HFFc6 (cell line): ENCODE data around the gene ACSM6. TPM values are rescaled to one million over a fixed set of nuclear protein-coding genes. Genes with fewer than 3 reads are reported as not detected.
"Not testable (repeated sequence)": the region's sequence is repeated elsewhere in the genome, so short reads cannot be mapped to it uniquely, and the experiment has no call there.

Source experiments
- DNase-seq: peaks from one replicate; pipeline ENCODE4 v3.0.0-alpha.2; 2018
- H3K27ac Mint-ChIP-seq: 2 replicates; pipeline ENCODE4 v1.8.0; 2020; ENCODE audit warnings: mild to moderate bottlenecking, mixed read lengths
- H3K27me3 Mint-ChIP-seq: 2 replicates; pipeline ENCODE4 v1.8.0; 2021; ENCODE audit warnings: mild to moderate bottlenecking, moderate library complexity, mixed read lengths; ENCODE audit not compliant: insufficient read depth
- H3K36me3 Mint-ChIP-seq: 2 replicates; pipeline ENCODE4 v1.8.0; 2021; ENCODE audit warnings: low read depth, mixed read lengths
- H3K4me1 Mint-ChIP-seq: 2 replicates; pipeline ENCODE4 v1.8.0; 2020; ENCODE audit warnings: low read depth, mixed read lengths
- H3K4me3 Mint-ChIP-seq: 2 replicates; pipeline ENCODE4 v1.8.0; 2020; ENCODE audit warnings: mild to moderate bottlenecking, moderate library complexity, mixed read lengths
- H3K9me3 Mint-ChIP-seq: 2 replicates; pipeline ENCODE4 v1.8.0; 2020; ENCODE audit warnings: mild to moderate bottlenecking, mixed read lengths
- total RNA-seq, 6 experiments: library from RNA; stranded (reverse); fragmentation: NEBNext Ultra II Directional; extraction: Animal tissue kit (Norgen Biotek cat#: 25700); gene quantifications; 2 replicates in 1 of 6; 3 replicates in 5 of 6; pipeline ENCODE4 v1.2.3, GENCODE V29; 2021
- TF ChIP-seq, protein P1 (sequence below): fragments of 200-600 bp; sonication (generic); IDR thresholded peaks from 2 replicates; pipeline ENCODE4 v1.5.0; 2021; ENCODE audit warnings: antibody characterized with exemption, mild to moderate bottlenecking

ACSM6 gene
- total RNA-seq, 6 experiments from 2014 or later = not detected

DNA sequence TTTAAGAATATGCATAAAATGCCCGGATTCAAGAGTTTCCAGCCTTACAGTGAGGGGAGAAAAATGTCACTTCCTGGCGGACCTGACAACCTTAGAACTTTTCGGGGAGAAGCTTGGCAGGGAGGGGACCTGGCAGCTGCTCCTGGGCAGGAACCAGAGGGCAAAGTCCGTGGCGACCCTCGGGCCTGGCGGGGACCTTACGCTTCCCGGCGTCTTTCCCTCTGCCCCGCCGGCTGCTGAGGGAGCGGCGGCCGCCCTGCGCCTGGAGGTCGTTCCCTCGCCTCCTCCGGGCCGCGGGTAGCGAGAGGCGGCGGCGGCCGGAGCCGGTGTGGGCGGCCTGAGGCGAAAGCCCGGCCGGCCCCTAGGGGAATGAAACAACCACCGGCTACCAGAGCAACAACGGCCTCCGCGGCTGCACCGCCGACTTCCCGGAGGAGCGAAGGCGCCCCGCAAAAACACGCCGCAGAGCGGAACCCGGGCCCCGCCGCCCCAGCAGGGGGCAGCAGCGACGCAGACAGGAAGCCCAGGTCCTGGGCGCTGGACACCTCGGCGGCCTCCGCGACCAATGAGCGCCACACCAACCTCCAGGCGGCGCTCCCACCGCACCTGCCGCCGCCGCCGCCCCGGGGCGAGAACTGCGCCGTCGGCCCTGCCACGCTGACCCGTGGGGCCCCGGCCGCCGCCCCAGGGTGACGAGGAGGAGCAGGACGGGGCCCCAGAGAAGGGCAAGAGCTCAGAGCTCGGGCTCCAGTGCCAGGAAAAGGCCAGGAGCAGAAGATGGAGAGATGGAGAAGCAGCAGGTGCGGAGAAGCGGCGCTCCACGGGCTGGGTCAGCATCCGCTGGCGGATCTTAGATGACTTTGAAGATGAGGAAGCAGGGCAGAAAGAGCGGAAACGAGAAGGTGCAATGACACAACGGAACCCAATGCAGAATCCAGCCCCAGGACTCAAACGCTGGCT, 10.5 kb upstream of the ACSM6 start:
- DNase-seq = peak; percentile 55
- TF ChIP-seq, protein P1, sequence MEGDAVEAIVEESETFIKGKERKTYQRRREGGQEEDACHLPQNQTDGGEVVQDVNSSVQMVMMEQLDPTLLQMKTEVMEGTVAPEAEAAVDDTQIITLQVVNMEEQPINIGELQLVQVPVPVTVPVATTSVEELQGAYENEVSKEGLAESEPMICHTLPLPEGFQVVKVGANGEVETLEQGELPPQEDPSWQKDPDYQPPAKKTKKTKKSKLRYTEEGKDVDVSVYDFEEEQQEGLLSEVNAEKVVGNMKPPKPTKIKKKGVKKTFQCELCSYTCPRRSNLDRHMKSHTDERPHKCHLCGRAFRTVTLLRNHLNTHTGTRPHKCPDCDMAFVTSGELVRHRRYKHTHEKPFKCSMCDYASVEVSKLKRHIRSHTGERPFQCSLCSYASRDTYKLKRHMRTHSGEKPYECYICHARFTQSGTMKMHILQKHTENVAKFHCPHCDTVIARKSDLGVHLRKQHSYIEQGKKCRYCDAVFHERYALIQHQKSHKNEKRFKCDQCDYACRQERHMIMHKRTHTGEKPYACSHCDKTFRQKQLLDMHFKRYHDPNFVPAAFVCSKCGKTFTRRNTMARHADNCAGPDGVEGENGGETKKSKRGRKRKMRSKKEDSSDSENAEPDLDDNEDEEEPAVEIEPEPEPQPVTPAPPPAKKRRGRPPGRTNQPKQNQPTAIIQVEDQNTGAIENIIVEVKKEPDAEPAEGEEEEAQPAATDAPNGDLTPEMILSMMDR = peak; percentile 97
- no peaks in the 10 kb centered on the region for H3K9me3 Mint-ChIP-seq
- H3K4me3 Mint-ChIP-seq = peak overlapping the region; percentile 76
- H3K27me3 Mint-ChIP-seq = peaks cover 18% of the 10 kb centered on the region
- no peaks in the 10 kb centered on the region for H3K36me3 Mint-ChIP-seq
- H3K4me1 Mint-ChIP-seq = peaks cover 20% of the 10 kb centered on the region
- no peak overlapping the region for H3K27ac Mint-ChIP-seq

DNA sequence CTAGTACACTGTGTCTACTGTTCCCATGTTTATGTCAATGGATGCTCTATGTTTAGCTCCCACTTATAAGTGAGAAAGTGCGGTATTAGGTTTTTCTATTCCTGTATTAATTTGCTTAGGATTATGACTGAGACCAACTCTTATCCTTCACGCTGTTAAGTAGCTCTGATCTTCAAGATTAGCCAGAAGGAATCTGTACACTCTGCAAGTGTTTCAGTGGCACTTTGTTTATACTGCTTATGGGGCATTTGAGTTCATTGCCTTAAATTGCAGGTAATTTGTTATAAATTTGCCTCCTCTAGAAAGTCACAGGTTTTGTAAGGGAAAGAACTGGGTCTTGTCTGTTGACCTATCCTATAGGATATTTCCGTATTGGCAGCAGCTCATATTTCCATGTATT, 6.4 kb upstream of the ACSM6 start:
- no peaks in the 10 kb centered on the region for H3K9me3 Mint-ChIP-seq
- no peaks in the 10 kb centered on the region for H3K36me3 Mint-ChIP-seq
- no peak for DNase-seq
- no peak overlapping the region for H3K4me3 Mint-ChIP-seq
- peaks cover 6% of the 10 kb centered on the region; the same call in 1 of the 2 replicates for H3K4me1 Mint-ChIP-seq
- TF ChIP-seq, protein P1 = no peak
- no peak overlapping the region for H3K27ac Mint-ChIP-seq
- H3K27me3 Mint-ChIP-seq = peaks cover 23% of the 10 kb centered on the region

DNA sequence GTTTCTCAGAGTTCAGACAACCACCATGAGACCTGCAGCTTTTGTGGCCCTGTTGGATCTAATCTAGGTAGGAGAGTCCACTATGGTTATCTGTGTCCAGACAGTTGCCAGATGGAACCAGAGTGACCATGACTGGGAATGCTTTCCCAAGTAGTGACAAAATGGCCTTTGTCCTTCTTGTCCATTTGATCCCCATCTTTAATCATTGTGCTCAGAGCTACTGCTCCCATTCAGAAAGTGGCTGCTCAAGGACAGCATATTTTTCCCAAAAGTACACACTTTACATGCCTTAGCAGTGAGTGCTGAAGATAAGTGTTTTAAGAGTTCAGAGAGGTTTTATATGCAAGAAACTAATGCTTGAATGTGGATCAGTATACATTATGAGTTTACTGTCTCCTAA, 5.4 kb upstream of the ACSM6 start:
- Mint-ChIP-seq H3K27me3 (peaks cover 25% of the 10 kb centered on the region), H3K9me3 (no peaks in the 10 kb centered on the region)

DNA sequence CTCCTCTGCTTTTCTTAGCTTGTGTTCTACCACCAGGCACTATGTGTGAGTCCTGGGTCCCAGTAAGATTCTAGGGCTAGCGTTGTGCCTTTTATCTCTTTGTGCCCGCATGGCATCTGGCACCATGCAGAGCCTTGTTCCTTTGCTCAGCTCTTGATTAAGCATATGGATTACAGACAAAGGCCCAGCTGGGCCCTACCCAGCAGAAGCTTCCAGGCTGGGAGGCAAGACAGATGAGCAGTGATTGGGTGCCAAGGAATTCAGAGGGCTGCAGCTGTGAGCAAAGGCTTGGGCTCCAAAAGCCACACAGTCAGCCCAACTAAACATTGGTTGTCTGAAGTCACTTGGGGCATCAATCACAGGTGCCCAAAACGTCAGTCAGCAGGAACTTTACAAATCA, 2.0 kb downstream of the ACSM6 start:
- no peak for DNase-seq
- no peaks in the 10 kb centered on the region for H3K9me3 Mint-ChIP-seq
- H3K4me3 Mint-ChIP-seq = no peak overlapping the region
- peaks cover 19% of the 10 kb centered on the region for H3K27me3 Mint-ChIP-seq
- H3K36me3 Mint-ChIP-seq = no peaks in the 10 kb centered on the region
- TF ChIP-seq, protein P1 = no peak
- H3K4me1 Mint-ChIP-seq = no peaks in the 10 kb centered on the region
- no peak overlapping the region for H3K27ac Mint-ChIP-seq

More for the DNA sequence above, 5.4 kb upstream of the ACSM6 start:
- no peak for DNase-seq
- Mint-ChIP-seq H3K4me1 (no peaks in the 10 kb centered on the region), H3K36me3 (no peaks in the 10 kb centered on the region), H3K4me3 (no peak overlapping the region), H3K27ac (no peak overlapping the region)
- TF ChIP-seq, protein P1 = no peak

DNA sequence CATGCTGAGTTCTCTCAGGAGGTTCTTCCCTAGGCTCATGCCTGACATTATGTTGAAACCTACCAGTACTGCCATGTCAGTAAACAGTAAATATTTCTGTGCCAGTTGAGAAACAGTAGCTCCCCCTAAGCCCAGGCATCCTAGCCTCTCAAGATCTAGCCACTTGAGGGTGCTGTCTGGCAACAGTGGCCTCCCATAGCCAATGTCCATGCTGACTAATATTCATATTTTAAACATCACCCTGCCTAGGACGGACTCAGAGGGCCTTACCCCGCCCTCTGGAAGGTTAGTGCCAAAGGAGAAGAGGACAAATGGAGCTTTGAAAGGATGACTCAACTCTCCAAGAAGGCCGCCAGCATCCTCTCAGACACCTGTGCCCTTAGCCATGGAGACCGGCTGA, 7.7 kb downstream of the ACSM6 start:
- TF ChIP-seq, protein P1 = peak; percentile 81
- Mint-ChIP-seq H3K27ac (no peak overlapping the region), H3K4me1 (no peaks in the 10 kb centered on the region)

DNA sequence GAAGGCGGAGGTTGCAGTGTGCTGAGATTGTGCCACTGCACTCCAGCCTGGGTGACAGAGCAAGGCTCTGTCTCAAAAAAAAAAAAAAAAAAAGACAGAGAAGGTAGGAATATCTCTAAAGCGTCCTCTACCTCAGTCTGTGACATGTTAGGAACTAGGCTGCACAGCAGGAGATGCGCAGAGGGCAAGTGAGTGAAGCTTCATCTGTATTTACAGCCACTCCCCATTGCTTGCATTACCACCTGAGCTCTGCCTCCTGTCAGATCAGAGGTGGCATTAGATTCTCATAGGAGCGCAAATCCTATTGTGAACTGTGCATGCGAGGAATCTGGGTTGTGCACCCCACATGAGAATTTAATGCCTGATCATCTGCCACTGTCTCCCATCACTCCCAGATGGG, 8.8 kb downstream of the ACSM6 start:
- H3K4me3 Mint-ChIP-seq, H3K36me3 Mint-ChIP-seq, H3K27me3 Mint-ChIP-seq, H3K9me3 Mint-ChIP-seq, H3K27ac Mint-ChIP-seq, DNase-seq, H3K4me1 Mint-ChIP-seq: not testable (repeated sequence)

More for the DNA sequence above, 7.7 kb downstream of the ACSM6 start:
- Mint-ChIP-seq H3K4me3 (no peak overlapping the region), H3K36me3 (no peaks in the 10 kb centered on the region), H3K27me3 (peaks cover 6% of the 10 kb centered on the region; the same call in 1 of the 2 replicates), H3K9me3 (no peaks in the 10 kb centered on the region)
- peak; percentile 73 for DNase-seq
